OCI-LY1 (cell line): ENCODE measurements around the gene SLC45A1.

Source experiments
- EZH2 ChIP-seq: fragments of 200-600 bp; sonication (generic), shearing (Covaris generic); IDR thresholded peaks from 2 replicates; pipeline ENCODE4 v1.8.0; 2017; ENCODE audit warnings: borderline replicate concordance, mixed run types, mild to moderate bottlenecking, antibody characterized with exemption, low read length, moderate library complexity, mixed read lengths
- TF ChIP-seq, protein P1 (sequence below): fragments of 200-600 bp; sonication (generic), shearing (Covaris generic); IDR thresholded peaks from 2 replicates; pipeline ENCODE4 v1.5.1; 2017; ENCODE audit warnings: mild to moderate bottlenecking, antibody characterized with exemption, low read length, moderate library complexity, mixed read lengths

DNA sequence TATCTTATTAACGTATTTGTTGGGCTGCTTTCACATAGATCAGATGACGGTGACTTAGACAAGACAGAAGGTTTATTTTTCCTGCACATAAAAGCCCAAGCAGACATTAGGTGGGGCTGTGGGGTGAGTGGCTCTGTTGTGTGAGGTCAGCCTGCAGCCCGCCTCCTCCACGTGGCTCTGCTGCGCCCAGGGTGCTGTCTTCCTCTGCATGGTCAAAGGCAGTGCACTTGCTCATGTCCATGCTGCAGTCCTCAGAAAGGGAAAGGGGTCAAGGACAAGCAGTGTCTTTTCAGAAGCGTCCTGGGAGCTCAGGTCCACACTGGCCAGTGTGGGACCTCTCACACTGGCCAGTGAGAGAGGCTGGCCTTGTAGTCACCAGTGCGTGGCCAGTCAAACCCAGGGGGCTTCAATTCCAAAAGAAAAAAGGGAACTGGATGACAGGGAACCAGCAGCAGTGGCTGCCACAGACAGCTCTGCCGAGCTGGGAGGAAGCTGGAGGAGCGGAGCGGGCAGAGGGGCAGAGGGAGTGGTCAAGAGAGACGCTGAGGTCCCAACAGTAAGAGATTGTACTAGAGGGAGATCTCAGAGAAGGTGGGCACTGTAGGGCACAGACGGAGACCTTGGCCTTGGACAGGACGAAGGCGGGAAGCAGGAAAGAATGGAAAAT is 35.9 kb upstream of the SLC45A1 start:
- TF ChIP-seq, protein P1, sequence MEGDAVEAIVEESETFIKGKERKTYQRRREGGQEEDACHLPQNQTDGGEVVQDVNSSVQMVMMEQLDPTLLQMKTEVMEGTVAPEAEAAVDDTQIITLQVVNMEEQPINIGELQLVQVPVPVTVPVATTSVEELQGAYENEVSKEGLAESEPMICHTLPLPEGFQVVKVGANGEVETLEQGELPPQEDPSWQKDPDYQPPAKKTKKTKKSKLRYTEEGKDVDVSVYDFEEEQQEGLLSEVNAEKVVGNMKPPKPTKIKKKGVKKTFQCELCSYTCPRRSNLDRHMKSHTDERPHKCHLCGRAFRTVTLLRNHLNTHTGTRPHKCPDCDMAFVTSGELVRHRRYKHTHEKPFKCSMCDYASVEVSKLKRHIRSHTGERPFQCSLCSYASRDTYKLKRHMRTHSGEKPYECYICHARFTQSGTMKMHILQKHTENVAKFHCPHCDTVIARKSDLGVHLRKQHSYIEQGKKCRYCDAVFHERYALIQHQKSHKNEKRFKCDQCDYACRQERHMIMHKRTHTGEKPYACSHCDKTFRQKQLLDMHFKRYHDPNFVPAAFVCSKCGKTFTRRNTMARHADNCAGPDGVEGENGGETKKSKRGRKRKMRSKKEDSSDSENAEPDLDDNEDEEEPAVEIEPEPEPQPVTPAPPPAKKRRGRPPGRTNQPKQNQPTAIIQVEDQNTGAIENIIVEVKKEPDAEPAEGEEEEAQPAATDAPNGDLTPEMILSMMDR: no peak
- no peak for TF ChIP-seq EZH2
